ENCODE results near the gene SPRR2F. TPM values are rescaled to one million over a fixed set of nuclear protein-coding genes. Genes with fewer than 3 reads are reported as not detected.

SPRR2F gene
- total RNA-seq, 1 experiment from 2014 or later: not detected

DNA sequence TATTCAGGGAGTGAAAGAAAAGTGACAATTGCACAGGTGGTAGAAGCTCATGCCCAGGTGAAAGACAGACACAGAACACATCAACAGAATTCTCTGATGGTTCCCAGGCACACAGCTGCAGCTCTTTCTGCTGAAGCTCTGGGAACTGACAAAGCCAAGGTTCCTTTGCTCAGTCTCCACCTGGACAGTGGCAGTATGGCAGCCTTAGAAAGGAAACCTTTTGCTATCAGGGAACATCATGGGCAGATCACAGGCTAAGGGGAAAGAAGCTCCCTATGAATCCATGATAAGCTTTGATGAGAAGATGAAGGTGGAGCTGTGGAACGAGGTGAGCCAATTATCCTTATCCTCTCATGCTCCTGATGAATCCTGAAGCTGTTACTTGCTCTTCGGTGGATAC, 43.1 kb downstream of the SPRR2F start:
- H3F3A ChIP-seq (ENCODE audit: low read length, unreplicated experiment): no peaks in the 10 kb centered on the region
- POLR2A ChIA-PET (ENCODE audit: unreplicated experiment): no interaction called here
- CTCF ChIA-PET: no interaction called here
- H3K4me2 ChIP-seq (ENCODE audit: low read length): no peak overlapping the region
- H3K36me3 ChIP-seq (ENCODE audit: low read depth, low read length): no peaks in the 10 kb centered on the region
- no TSS peak for BruUV-seq (replicated peaks)
- H3K9ac ChIP-seq (ENCODE audit: low read length): no peak overlapping the region
- H3K4me3 ChIP-seq (ENCODE audit: low read length): no peak overlapping the region
- no peaks in the 10 kb centered on the region for H4K20me1 ChIP-seq (ENCODE audit: low read length)
- DNase-seq (no peak), ATAC-seq (no peak)
- H3K79me2 ChIP-seq (ENCODE audit: low read length): no peaks in the 10 kb centered on the region
- peaks cover 60% of the 10 kb centered on the region for H3K27me3 ChIP-seq (ENCODE audit: low read length)
- intact Hi-C loops (cut with micrococcal nuclease): no loop called here
- no peak overlapping the region for H2AFZ ChIP-seq (ENCODE audit: low read length)
- TF ChIP-seq EZH2 (IDR thresholded peaks at IDR 0.05; ENCODE audit: low read length, unreplicated experiment): no peak
- TF ChIP-seq, protein P1, sequence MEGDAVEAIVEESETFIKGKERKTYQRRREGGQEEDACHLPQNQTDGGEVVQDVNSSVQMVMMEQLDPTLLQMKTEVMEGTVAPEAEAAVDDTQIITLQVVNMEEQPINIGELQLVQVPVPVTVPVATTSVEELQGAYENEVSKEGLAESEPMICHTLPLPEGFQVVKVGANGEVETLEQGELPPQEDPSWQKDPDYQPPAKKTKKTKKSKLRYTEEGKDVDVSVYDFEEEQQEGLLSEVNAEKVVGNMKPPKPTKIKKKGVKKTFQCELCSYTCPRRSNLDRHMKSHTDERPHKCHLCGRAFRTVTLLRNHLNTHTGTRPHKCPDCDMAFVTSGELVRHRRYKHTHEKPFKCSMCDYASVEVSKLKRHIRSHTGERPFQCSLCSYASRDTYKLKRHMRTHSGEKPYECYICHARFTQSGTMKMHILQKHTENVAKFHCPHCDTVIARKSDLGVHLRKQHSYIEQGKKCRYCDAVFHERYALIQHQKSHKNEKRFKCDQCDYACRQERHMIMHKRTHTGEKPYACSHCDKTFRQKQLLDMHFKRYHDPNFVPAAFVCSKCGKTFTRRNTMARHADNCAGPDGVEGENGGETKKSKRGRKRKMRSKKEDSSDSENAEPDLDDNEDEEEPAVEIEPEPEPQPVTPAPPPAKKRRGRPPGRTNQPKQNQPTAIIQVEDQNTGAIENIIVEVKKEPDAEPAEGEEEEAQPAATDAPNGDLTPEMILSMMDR (conservative IDR thresholded peaks at IDR 0.05; ENCODE audit: low read depth, low read length): no peak
- TF ChIP-seq EZH2phosphoT487 (IDR thresholded peaks at IDR 0.05; ENCODE audit: borderline replicate concordance, low read length): no peak
- no peaks in the 10 kb centered on the region for H3K4me1 ChIP-seq (ENCODE audit: insufficient read depth, low read length)
- no peaks in the 10 kb centered on the region for H3K9me3 ChIP-seq (ENCODE audit: low read length)
- H3K9me2 ChIP-seq (replicated peaks; ENCODE audit: low read length): no peaks in the 10 kb centered on the region
- H3K27ac ChIP-seq (ENCODE audit: low read length): no peak overlapping the region

Other genes starting within 250 kb of the SPRR2F start
- gene SMCP, start 235.2 kb downstream of the SPRR2F start, total RNA-seq (2014; rRNA removed): not detected in 2 replicates
- gene IVL, start 205.0 kb downstream of the SPRR2F start, total RNA-seq (2014; rRNA removed): 0.55 and 1.0 TPM in 2 replicates
- gene SPRR5, start 166.3 kb downstream of the SPRR2F start, total RNA-seq (2014; rRNA removed): not detected in 2 replicates
- not detected in 2 replicates for gene SPRR4, start 142.9 kb downstream of the SPRR2F start, total RNA-seq (2014; rRNA removed)
- not detected in 2 replicates for gene SPRR1A, start 129.4 kb downstream of the SPRR2F start, total RNA-seq (2014; rRNA removed)
- gene SPRR3, start 111.8 kb downstream of the SPRR2F start, total RNA-seq (2014; rRNA removed): 0.51 TPM in 1 of 2 replicates, not detected in the other
- gene SPRR1B, start 82.3 kb downstream of the SPRR2F start, total RNA-seq (2014; rRNA removed): not detected in 2 replicates
- gene SPRR2D, start 72.4 kb downstream of the SPRR2F start, total RNA-seq (2014; rRNA removed): not detected in 2 replicates
- not detected in 2 replicates for gene SPRR2A, start 56.0 kb downstream of the SPRR2F start, total RNA-seq (2014; rRNA removed)
- not detected in 2 replicates for gene SPRR2B, start 41.9 kb downstream of the SPRR2F start, total RNA-seq (2014; rRNA removed)
- gene SPRR2E, start 19.0 kb downstream of the SPRR2F start, total RNA-seq (2014; rRNA removed): not detected in 2 replicates
- gene SPRR2G, start 37.4 kb upstream of the SPRR2F start, total RNA-seq (2014; rRNA removed): not detected in 2 replicates
- gene LELP1, start 89.9 kb upstream of the SPRR2F start, total RNA-seq (2014; rRNA removed): not detected in 2 replicates
- not detected in 2 replicates for gene PRR9, start 104.1 kb upstream of the SPRR2F start, total RNA-seq (2014; rRNA removed)
- not detected in 2 replicates for gene LORICRIN, start 146.2 kb upstream of the SPRR2F start, total RNA-seq (2014; rRNA removed)
- not detected in 2 replicates for gene PGLYRP3, start 199.4 kb upstream of the SPRR2F start, total RNA-seq (2014; rRNA removed)
- gene PGLYRP4, start 235.3 kb upstream of the SPRR2F start, total RNA-seq (2014; rRNA removed): not detected in 2 replicates
- gene S100A9, start 244.3 kb upstream of the SPRR2F start, total RNA-seq (2014; rRNA removed): 482 and 559 TPM in 2 replicates